Right lobe of liver (tissue), 4 donors: ENCODE results near the gene ODF2L.

Source experiments
- CTCF ChIP-seq, 4 donors: fragments of 200-600 bp in 3 of 4; fragments of 450-650 bp in 1 of 4; IDR thresholded peaks; one replicate each; pipeline versions ENCODE4 v1.5.1 to v1.8.0; 2016 to 2022; ENCODE audit warnings: antibody characterized with exemption in 4 of 4, mild to moderate bottlenecking in 2 of 4
- POLR2A ChIP-seq: fragments of 450-650 bp; IDR thresholded peaks from one replicate; pipeline ENCODE4 v1.6.1; 2017; ENCODE audit warnings: antibody characterized with exemption, mild to moderate bottlenecking
- donor health status: DM: no; HTN: no; CAD: no.
- donor health status: DM: no; HTN: no; CAD: no.
- donor health status: DM: no; HTN: yes; CAD: no.

- TF ChIP-seq CTCF (IDR thresholded peaks at IDR 0.05): no peak
- no peak for TF ChIP-seq POLR2A
Observed at GRCh38 chr1:86370601-86371022, 25.5 kb downstream of the ODF2L start.
